Activated CD8-positive, alpha-beta memory T cell treated with anti-CD3 and anti-CD28 coated beads for 48 hours (primary cell): ENCODE measurements around the gene COPB1.
"Not testable (repeated sequence)": the region's sequence is repeated elsewhere in the genome, so short reads cannot be mapped to it uniquely, and the experiment has no call there.

ENCODE experiments used
- DNase-seq, 3 experiments: peaks; one replicate each; pipeline ENCODE4 v3.0.0-alpha.2; 2020; ENCODE audit warnings: low read depth in 2 of 3, low spot score in 2 of 3

COPB1 gene, protein sequence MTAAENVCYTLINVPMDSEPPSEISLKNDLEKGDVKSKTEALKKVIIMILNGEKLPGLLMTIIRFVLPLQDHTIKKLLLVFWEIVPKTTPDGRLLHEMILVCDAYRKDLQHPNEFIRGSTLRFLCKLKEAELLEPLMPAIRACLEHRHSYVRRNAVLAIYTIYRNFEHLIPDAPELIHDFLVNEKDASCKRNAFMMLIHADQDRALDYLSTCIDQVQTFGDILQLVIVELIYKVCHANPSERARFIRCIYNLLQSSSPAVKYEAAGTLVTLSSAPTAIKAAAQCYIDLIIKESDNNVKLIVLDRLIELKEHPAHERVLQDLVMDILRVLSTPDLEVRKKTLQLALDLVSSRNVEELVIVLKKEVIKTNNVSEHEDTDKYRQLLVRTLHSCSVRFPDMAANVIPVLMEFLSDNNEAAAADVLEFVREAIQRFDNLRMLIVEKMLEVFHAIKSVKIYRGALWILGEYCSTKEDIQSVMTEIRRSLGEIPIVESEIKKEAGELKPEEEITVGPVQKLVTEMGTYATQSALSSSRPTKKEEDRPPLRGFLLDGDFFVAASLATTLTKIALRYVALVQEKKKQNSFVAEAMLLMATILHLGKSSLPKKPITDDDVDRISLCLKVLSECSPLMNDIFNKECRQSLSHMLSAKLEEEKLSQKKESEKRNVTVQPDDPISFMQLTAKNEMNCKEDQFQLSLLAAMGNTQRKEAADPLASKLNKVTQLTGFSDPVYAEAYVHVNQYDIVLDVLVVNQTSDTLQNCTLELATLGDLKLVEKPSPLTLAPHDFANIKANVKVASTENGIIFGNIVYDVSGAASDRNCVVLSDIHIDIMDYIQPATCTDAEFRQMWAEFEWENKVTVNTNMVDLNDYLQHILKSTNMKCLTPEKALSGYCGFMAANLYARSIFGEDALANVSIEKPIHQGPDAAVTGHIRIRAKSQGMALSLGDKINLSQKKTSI

DNA sequence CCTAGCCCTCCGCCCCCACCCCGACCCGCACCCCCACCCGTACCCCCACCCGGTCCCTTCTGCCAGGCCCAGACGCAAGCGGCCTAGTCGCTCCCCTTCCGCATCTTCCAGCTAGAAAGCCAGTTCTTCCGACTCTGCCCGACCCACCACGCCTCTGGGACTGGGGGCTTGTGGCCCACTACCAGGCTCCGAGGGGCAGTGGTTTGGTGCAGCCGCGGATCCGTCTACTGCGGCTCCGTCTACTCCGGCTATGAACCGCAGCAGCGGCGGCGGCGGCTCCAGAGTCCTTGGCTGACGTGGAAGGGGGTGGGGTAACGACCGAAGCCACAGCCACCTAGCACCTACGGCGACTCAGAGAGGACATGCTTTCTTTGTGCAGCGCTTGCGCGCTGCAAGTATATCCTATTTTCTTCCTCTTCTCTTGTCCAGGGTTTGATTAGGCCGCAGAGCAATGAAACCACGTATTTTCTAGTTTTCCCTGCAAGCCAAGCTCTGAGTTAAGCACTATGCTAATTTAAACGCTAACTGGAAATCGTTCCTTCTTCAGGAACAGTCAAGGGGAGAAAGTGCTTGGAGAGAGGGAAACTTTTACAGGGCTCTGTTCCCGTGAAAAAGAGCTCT lies at the start of gene COPB1:
Gene COPB1, minus strand, starts transcription at position 252 of the 621 bp plus-strand sequence. CDS start 883 bp downstream, outside the sequence.
- DNase-seq = peak; percentile 71 to 75 (median 72)

DNA sequence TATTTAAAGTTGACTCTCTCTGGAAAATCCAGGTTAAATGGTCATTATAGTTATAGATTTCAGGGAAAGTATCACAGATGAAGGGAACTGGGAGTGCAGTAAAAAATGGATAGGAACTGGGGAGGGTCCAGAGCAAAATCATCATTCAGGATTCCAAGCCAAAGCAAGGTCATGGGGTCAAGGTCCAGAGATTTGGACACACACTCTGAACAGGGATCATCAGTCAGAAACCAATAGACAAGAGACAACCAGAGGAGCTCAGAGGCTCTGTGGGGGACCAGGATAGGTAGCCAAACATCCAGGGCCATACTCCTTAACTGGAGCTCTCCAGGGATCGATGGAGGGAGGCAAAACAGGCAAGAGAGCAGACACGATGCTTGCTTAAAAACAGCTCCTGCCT lies 47.8 kb upstream of the COPB1 start:
- DNase-seq = no peak

DNA sequence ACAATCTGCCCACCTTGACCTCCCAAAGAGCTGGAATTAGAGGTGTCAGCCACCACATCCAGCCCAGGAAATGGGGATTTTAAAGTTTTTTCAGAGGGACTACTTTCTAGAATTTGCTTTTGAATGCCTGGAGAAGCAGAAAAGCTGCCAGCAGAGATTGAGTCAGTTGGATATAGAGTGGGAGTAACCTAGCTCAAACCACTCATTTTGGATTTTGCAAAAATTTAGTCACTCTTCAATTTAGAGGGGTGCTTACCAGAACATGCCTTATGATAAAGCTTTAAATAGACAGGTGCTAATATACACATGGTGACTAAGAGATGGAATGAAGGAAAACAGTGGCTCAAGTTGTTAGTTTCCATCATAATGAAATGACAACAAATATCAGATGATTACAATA lies 47.1 kb upstream of the COPB1 start:
- DNase-seq = no peak

DNA sequence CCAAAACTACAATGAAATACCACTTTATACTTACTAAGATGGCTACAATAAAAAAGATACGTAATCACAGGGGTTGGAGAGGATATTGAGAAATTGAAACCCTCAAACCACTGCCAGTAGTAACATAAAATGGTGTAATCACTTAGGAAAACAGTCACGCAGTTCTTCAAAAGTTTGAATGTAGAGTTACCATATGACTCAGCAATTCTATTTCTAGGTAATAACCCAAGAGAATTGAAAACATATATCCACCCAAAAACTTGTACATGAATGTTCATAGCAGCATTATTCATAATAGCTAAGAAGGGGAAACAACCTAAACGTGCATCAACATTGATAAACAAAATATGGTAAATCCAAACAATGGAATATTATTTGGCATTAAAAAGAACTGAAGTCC lies 45.0 kb upstream of the COPB1 start:
- no peak for DNase-seq

DNA sequence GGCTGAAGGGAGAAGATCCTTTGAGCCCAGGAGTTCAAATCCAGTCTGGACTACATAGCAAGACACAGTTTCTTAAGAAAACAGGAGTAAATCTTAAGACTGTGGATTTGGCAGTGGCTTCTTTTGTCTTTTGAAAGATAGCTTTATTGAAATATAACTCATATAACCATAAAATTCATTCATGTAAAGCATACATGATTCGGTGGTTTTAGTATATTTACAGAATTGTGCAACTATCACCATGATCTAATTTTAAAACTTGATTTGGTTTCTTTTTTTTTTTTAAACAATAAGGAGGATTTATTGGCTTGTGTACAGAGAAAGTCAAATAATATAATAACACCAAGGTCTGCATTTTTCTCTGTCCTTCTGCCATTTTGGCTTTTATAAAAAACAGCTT lies 43.6 kb upstream of the COPB1 start:
- no peak for DNase-seq

DNA sequence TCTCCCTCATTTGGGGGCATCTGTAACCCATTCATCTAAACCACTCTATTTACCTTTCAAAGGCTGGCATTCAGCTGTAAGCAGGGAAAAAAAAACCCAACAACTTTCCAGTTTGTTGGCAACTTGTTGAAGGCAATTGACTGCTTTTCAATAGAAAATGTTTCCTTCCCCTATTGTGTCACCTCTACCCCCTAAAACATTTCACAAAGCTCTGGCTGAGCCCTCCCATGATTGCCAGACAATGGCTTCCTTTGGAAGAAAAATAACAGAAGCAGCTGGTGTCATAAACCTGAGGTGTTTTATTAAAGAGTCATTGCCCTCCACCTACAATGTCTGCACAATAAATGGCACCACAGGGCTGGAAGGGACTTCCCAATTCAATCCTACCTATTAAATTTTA lies 42.7 kb upstream of the COPB1 start:
- no peak for DNase-seq

DNA sequence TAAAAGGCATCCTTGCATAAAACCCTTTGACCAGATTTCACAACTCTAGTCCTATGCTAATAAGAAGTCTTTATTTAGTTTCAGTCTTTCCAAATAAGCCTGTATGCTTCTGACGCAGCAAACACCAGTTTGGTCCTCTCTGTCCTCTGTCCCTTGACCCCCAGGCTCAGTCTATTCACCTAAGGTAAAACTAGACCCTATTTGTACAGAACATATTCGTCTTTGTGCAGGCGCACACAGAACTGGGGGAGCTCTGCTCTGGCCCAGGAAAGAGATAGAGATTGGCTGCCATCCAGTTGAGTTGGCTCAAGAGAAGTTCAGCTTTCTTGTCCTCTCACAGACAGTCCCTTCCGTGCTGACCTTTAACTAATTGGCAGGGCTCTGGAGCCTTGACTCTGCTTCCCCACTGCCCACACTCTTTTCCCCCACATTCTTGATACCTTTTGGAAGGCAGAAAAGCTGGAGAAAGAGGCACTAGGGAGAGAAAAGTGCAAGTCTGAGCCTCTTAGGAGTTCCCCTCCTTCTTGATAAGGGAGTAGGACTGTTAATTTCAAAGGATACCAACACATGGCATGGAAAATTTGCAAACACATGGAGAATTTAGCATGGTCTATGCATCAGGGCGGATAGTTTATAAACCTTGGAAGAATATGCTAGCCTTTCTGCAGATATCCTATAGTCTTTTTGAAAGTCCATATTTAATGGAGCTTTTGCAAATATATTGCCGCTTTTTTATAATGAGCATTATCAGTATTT lies 41.8 kb upstream of the COPB1 start:
- no peak for DNase-seq

DNA sequence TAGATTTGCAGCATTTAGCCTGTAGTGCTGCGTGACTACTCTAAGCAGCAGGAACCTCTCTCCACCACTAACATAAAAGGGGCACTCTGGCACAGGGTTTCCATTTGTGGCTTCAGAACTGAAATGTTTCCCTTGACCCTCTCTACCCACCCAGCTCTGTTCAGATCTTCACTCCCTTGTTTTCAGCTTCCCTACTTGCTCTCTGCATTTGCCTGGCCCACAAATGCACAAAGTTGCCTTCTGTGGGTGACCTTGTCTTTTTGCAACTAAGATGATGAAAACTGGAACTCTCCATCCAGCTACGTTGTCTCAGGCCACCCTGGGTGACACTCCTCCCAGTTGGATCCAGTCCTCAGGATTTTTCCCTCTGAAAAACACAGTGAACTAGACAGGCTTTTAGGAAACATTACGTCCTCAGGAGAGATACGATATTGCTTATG lies 40.4 kb upstream of the COPB1 start:
- DNase-seq = no peak

DNA sequence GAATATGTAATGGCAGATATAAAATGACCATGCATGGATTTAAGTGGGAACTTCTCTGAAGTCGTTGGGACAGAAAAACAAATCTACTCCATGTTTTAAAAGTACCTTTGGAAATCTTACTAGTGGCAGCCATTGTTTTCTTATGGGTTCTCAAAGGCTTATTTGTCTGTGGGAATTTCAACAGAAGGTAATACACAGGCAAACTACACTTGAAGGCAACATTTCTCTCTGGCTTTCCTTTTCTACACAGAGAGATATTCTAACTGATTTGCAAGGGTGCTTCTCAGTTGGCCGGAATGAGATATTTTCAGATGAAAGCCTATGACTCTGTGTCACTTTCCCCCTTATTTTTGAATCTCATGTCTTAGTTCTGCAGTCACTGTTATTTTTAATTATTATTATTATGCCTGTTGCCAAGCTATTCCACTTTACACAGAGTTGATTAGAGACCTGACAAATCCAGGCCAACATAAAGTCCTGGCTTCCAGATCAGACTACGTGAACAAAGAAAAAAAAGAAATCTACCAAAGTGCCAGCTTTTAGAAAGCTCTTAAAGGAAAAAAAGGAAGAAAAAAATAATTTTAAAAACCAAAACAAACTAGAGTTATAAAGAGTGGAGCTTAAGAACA lies 39.4 kb upstream of the COPB1 start:
- no peak for DNase-seq

DNA sequence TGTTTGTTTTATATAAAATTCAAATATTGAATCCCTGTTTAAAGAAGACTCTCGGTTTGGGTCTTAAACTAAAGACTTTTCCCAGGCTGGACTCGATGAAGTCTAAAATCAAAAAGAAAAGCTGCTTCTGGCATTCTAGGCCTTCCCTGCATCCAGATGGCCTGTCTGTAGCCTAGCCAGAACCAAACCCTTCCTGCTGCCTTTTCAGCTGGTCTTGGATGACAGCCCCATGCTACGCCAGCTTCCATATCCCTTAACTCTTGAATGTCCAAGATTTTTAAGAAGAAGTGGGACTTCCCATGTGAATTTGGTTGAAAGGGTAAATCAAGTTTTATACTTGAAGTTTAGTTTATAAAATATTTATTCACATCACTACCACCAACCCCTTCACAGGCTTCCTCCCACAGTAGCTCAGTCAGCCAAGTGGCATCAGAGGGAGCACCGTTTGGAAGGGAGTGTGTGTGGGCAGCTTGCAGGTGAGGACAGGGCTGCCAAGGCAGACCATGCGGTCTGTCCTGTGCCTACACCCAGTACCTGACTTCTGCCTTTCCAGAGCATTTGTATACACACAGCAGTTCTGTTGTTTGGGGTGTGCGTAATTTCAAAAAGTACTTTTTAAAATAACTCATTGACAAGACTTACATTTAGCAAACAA lies 38.8 kb upstream of the COPB1 start:
- DNase-seq = no peak

DNA sequence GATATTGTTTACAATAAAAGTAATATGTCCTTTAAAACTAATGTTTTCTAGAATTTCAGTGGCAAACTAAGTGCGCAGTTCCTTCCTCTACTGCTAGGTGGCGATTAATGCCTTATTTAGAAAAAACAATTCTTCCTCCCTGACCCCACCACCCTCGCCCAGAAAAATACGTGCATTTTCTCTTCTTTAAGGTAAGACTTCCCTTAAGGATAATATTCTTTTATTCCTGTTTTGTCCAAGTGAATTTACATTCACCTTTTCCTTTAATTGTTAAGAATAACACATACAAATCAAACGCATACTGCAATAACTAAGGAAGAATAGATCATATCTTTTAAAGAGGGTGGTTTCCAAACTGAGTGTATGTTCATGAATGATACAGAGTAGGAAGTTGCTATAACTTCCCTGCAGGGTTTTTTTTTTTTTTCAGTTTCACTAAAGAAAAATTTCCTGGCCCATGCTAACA lies 37.6 kb upstream of the COPB1 start:
- no peak for DNase-seq

DNA sequence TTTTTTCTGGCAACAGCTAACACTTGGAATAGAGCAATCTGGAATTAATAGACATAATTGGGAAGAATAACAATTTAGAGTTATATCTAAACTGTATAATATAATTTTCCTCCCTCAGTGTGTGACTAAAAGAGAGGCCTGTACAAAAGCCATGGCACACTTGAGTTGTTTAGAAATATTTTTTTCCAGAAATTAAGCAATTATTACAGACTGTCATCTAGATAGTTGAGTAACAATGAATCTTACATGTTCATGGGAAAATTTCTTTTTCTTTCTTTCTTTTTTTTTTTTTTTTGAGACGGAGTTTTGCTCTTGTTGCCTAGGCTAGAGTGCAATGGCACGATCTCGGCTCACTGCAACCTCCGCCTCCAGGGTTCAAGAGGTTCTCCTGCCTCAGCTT lies 35.6 kb upstream of the COPB1 start:
- not testable (repeated sequence) for DNase-seq

DNA sequence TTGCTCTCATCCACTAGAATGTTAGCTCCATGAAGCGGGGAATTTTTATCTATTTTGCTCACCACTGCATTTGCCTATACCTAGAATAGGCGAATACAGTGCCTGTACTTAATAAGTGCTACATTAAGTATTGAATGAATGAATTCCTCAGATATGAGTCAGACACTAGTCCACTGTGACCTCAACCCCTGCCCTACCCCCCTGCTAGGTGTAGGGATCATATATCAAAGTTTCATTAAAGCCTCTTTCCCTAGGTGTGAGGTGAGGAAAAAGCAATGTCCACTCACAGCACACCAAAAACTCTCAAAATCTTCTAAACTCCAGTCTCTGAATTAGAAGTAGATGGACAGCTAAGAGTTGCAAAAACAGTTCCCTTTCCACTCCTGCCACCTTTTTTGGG lies 30.3 kb upstream of the COPB1 start:
- no peak for DNase-seq

DNA sequence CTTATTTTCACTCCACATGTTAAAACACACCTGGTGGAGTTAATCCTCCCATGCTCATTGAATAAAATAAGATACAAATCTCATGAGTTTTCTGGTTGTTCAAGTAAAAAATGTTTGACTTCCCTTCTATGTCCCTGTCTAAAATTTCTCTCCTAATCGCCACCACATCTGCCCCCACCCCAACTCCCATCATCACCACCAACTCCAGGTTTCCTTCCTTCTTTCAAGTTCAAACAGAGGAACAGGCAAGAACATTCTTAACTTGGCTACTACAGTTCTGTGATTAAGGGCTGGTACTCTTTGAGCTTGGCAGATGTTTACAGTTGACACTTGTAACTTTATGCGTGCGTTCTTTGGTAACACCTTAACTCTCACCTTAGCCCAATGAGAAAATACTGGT lies 29.7 kb upstream of the COPB1 start:
- no peak for DNase-seq

DNA sequence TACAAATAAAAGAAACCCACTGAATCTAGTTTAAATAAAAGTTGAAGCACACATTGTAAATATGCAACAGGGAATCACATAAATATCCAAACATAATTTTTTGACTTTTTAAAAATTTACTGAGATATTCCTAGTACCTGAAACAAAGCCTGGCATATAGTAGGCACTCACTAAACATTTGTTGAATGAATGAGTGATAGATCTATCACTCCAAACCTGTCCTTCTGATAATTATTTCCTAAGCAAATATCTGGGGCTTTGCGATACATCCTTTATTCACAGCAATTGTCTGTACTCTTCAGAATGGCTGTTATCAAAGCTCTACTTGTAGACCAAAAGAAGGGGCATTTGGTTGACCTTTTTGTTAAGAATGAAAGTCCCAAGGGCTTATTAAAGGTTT lies 23.2 kb upstream of the COPB1 start:
- DNase-seq = no peak

DNA sequence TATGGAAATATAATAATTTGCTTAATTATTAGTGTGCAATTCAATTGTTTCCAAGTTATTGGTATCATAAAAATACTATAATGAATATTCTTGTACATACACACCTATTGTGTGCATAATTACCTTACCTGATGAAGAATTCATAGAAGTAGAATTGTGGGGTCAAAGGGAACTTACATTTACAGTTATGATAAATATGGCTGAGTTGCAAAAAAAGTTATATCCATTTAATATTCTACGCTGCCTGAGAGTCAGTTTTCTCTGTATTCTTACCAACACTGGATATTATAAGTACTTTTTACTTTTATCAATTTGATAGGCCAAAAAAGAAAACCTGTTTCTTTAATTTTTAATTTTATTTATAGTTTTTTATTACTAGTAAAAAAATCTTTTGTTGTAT lies 22.6 kb upstream of the COPB1 start:
- no peak for DNase-seq

DNA sequence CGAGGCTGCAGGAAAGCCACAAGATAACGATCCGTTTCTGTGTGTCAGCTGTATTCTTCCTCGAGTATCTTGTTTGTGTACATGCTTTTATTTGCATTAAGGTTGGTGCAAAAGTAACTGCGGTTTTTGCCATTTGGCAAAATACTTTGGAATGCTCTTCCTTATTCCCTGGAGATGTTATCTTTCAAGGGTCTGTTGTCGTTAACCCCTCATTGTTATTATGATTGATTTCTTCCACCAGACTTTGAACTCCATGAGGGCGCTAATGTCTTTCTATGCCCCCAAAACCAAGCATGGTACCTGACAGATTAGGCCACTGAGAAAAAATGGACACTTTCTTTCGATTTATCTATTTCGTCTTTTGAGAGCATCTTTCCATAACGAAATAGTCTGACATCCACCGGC lies 21.1 kb upstream of the COPB1 start:
- no peak for DNase-seq

DNA sequence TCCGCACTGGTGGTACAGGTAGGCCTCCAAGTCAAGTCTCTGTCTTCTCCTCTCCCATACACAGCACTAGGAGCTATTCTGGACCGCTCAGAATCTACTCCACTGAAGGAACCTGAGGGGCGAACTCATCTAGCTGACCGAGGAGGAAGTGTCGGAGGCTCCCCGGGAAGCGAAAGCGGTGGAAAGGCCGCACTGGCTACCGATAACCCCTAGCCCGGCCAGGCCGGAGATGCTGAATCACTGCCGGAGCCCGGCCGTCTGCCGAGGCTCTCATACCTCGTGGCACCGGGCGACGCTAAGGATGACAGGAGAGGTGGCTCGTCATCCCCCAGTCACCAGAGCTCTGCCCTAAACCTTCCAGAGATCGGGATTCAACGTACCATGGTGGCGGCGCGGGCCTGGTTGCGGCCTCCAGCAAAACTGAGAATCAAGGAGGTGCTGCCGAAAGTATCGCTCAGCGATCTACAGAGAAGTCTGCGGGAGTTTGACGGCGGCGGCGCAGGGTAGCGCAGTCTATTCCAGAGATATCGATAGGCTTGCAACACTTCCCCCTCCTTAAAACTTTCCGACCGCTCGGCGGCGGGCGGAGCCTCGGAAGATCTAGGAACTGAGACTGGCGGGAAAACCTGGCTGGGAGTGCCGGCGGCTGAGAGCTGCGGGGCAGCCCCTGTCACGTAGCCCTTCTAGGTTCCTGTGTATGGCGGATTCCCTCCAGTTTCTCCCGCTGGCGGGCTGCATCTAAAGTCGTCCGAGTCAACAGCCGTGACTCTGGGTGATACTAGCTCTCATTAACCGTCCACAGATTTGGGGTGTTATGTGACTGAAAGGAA lies 20.5 kb upstream of the COPB1 start, which contains the start of gene PSMA1:
Gene PSMA1, minus strand, starts transcription at position 470 of the 830 bp plus-strand sequence. Its CDS starts 87 bp downstream, at position 383.
- DNase-seq = peak; percentile 68 to 87 (median 78)

DNA sequence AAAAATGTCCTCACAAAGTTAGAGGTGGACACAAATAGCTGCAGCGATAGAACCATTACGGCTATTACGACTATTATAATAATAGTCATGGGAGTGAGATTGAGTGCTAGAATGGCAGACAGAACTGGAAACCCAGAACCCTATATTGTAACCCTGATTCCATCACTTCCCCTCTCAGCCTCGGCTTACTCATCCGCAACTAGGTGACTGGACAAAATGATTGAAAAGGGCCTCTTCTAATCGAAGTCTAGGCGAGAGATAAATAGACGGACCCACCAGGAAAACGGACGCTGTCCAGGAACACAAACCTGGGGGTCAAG lies 19.9 kb upstream of the COPB1 start:
- DNase-seq = no peak
